CD14-positive monocyte (primary cell): ENCODE measurements around the gene RAB3GAP2. TPM values are rescaled to one million over a fixed set of nuclear protein-coding genes. Genes with fewer than 3 reads are reported as not detected.
A peak's percentile ranks its signal among the peaks of the same experiment; 100 is the strongest.
"Not testable (repeated sequence)": the region's sequence is repeated elsewhere in the genome, so short reads cannot be mapped to it uniquely, and the experiment has no call there.

ENCODE experiments used
- DNase-seq, 3 donors: peaks; one replicate each; pipeline ENCODE4 v3.0.0-alpha.2; 2011 to 2022
- H2AFZ ChIP-seq: 2 replicates; pipeline ENCODE4 v1.6.0; 2012; ENCODE audit warnings: mild to moderate bottlenecking, low read depth, low read length, inconsistent platforms; ENCODE audit not compliant: insufficient read depth, poor library complexity, severe bottlenecking
- H3K27ac ChIP-seq, 2 donors: 1 replicate in 1 of 2; 2 replicates in 1 of 2; pipeline ENCODE4 v1.5.1; 2012 to 2013; ENCODE audit warnings: low read length in 2 of 2, control low read depth in 1 of 2, inconsistent platforms in 1 of 2, low read depth in 1 of 2, mild to moderate bottlenecking in 1 of 2
- H3K27me3 ChIP-seq, 2 donors: one replicate each; pipeline versions ENCODE4 v1.6.0 to v1.6.1; 2011 to 2013; ENCODE audit warnings: low read length in 2 of 2; ENCODE audit not compliant: control insufficient read depth in 2 of 2, insufficient read depth in 2 of 2
- H3K36me3 ChIP-seq, 2 donors: replicated peaks in 1 of 2; 1 replicate in 1 of 2; 2 replicates in 1 of 2; pipeline versions ENCODE4 v1.5.1 to v1.6.1; 2012 to 2013; ENCODE audit warnings: low read length in 2 of 2, control low read depth in 1 of 2, inconsistent platforms in 1 of 2, mild to moderate bottlenecking in 1 of 2; ENCODE audit not compliant: insufficient read depth in 2 of 2, control insufficient read depth in 1 of 2
- H3K4me1 ChIP-seq, 2 donors: 1 replicate in 1 of 2; 2 replicates in 1 of 2; pipeline versions ENCODE4 v1.5.1 to v1.6.1; 2012 to 2013; ENCODE audit warnings: low read length in 2 of 2, control low read depth in 1 of 2, inconsistent platforms in 1 of 2, mild to moderate bottlenecking in 1 of 2, moderate library complexity in 1 of 2; ENCODE audit not compliant: insufficient read depth in 2 of 2, control insufficient read depth in 1 of 2
- H3K4me2 ChIP-seq: replicated peaks from 2 replicates; pipeline ENCODE3; 2012; ENCODE audit warnings: low read length, moderate library complexity, mild to moderate bottlenecking; ENCODE audit not compliant: poor library complexity, severe bottlenecking; ENCODE audit errors: extremely low read depth
- H3K4me3 ChIP-seq, 3 experiments: fragments of 200-600 bp in 1 of 3; sonication (generic) in 1 of 3; replicated peaks in 1 of 3; 1 replicate in 2 of 3; 2 replicates in 1 of 3; pipeline ENCODE4 v1.5.1; 2011 to 2013; ENCODE audit warnings: low read length in 3 of 3, mild to moderate bottlenecking in 3 of 3, control low read depth in 2 of 3, low read depth in 2 of 3, inconsistent platforms in 1 of 3, moderate library complexity in 1 of 3
- H3K79me2 ChIP-seq: 2 replicates; pipeline ENCODE4 v1.6.0; 2012; ENCODE audit warnings: mild to moderate bottlenecking, control low read depth, inconsistent platforms, low read length, moderate library complexity; ENCODE audit not compliant: insufficient read depth
- H3K9ac ChIP-seq: 2 replicates; pipeline ENCODE4 v1.6.0; 2017; ENCODE audit warnings: low read length, mild to moderate bottlenecking; ENCODE audit not compliant: insufficient read depth, poor library complexity, severe bottlenecking
- H3K9me3 ChIP-seq, 2 donors: replicated peaks in 1 of 2; 1 replicate in 1 of 2; 2 replicates in 1 of 2; pipeline versions ENCODE4 v1.5.1 to v1.6.1; 2012 to 2013; ENCODE audit warnings: low read length in 2 of 2, control low read depth in 1 of 2; ENCODE audit not compliant: control insufficient read depth in 1 of 2, insufficient read depth in 1 of 2
- H4K20me1 ChIP-seq: 2 replicates; pipeline ENCODE4 v1.6.0; 2012; ENCODE audit warnings: mild to moderate bottlenecking, low read length, control low read depth, moderate library complexity; ENCODE audit not compliant: insufficient read depth
- H3K27ac Mint-ChIP-seq, 7 donors: one replicate each; pipeline ENCODE4 v1.8.0; 2020; ENCODE audit warnings: mild to moderate bottlenecking in 7 of 7, mixed read lengths in 7 of 7, moderate library complexity in 6 of 7, inconsistent platforms in 2 of 7
- H3K27me3 Mint-ChIP-seq, 3 donors: one replicate each; pipeline ENCODE4 v1.8.0; 2021 to 2022; ENCODE audit warnings: low read depth in 3 of 3, mild to moderate bottlenecking in 3 of 3, mixed read lengths in 3 of 3, moderate library complexity in 3 of 3, inconsistent platforms in 1 of 3
- H3K36me3 Mint-ChIP-seq, 2 donors: one replicate each; pipeline ENCODE4 v1.8.0; 2020; ENCODE audit warnings: mixed read lengths in 2 of 2, inconsistent platforms in 1 of 2, mild to moderate bottlenecking in 1 of 2
- H3K4me1 Mint-ChIP-seq: one replicate; pipeline ENCODE4 v1.8.0; 2020; ENCODE audit warnings: mild to moderate bottlenecking, mixed read lengths
- H3K4me3 Mint-ChIP-seq, 2 donors: one replicate each; pipeline ENCODE4 v1.8.0; 2020; ENCODE audit warnings: mild to moderate bottlenecking in 2 of 2, mixed read lengths in 2 of 2, moderate library complexity in 1 of 2
- H3K9me3 Mint-ChIP-seq, 7 donors: one replicate each; pipeline ENCODE4 v1.8.0; 2020 to 2022; ENCODE audit warnings: mixed read lengths in 7 of 7, mild to moderate bottlenecking in 6 of 7, moderate library complexity in 6 of 7, inconsistent platforms in 2 of 7
- WGBS: methylation state at CpG from one replicate; pipeline ENCODE4 v1.1.5; 2013; ENCODE audit warnings: missing lambda C conversion rate; ENCODE audit not compliant: insufficient coverage; 5-methylcytosine and 5-hydroxymethylcytosine counted together
- intact Hi-C, 2 donors: fragments of 100-400 bp; cut with micrococcal nuclease; formaldehyde crosslinking; loops; one replicate each; pipeline versions ENCODE4 v1.15.0 to v1.15.1; 2023
- polyA plus RNA-seq, 3 donors: library from polyadenylated mRNA; depleted of rRNA in 1 of 3; unstranded in 2 of 3; stranded (reverse) in 1 of 3; fragments of 300-500 nt in 2 of 3; fragments of >200 nt in 1 of 3; fragmentation: Illumina TruSeq in 2 of 3; gene quantifications; 1 replicate in 2 of 3; 2 replicates in 1 of 3; pipeline ENCODE4 v1.2.3, GENCODE V29; 2012 to 2021
- TF ChIP-seq, protein P1 (sequence below): fragments of 200-600 bp; IDR thresholded peaks from one replicate; pipeline ENCODE4 v1.8.0; 2022; ENCODE audit warnings: antibody characterized with exemption, mild to moderate bottlenecking

The RAB3GAP2 gene
- polyA plus RNA-seq, 3 donors, result 9.8 to 12.1 (median 11.6) TPM

DNA sequence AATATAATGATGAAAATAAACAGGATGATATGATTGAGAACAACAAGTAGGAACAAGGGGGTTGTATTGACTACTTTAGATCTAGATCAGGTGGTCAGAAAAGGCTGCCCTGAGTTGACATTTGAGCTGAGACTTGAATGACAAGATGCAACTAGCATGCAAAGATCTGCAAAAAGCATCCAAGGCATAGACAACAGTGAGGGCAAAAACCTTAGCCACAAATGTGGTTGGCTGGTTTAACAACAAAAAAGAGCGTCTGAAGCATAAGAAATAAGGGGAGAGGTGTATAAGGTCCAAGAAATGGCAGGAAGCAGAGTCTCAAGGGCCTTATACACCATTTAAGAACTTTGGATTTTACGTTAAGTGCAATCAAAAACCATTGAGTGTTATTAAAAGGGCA lies 3.2 kb downstream of the RAB3GAP2 start:
- H3K27ac Mint-ChIP-seq, result peak overlapping the region in 1 of 7 donors; percentile 1
- Histone ChIP-seq H3K4me1 (peaks cover 26 to 33% of the 10 kb centered on the region in 2 donors), H3K4me3 (no peak overlapping the region), H3K36me3 (peaks cover 8 to 26% of the 10 kb centered on the region in 2 donors), H3K27me3 (no peaks in the 10 kb centered on the region), H3K9ac (no peak overlapping the region), H3K9me3 (no peaks in the 10 kb centered on the region), H2AFZ (no peak overlapping the region), H3K79me2 (peaks cover 68% of the 10 kb centered on the region), H4K20me1 (peaks cover 26% of the 10 kb centered on the region), H3K4me2 (no peak overlapping the region), H3K27ac (no peak overlapping the region)
- TF ChIP-seq, protein P1, sequence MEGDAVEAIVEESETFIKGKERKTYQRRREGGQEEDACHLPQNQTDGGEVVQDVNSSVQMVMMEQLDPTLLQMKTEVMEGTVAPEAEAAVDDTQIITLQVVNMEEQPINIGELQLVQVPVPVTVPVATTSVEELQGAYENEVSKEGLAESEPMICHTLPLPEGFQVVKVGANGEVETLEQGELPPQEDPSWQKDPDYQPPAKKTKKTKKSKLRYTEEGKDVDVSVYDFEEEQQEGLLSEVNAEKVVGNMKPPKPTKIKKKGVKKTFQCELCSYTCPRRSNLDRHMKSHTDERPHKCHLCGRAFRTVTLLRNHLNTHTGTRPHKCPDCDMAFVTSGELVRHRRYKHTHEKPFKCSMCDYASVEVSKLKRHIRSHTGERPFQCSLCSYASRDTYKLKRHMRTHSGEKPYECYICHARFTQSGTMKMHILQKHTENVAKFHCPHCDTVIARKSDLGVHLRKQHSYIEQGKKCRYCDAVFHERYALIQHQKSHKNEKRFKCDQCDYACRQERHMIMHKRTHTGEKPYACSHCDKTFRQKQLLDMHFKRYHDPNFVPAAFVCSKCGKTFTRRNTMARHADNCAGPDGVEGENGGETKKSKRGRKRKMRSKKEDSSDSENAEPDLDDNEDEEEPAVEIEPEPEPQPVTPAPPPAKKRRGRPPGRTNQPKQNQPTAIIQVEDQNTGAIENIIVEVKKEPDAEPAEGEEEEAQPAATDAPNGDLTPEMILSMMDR, result no peak
- 100% methylated on average over 1 of the region's 2 CpGs for WGBS
- no peak for DNase-seq
- peaks cover 25 to 29% of the 10 kb centered on the region in 2 donors for H3K36me3 Mint-ChIP-seq
- H3K4me1 Mint-ChIP-seq, result peaks cover 15% of the 10 kb centered on the region
- peaks cover 0 to 4% (median 0%) of the 10 kb centered on the region in 7 donors for H3K9me3 Mint-ChIP-seq
- intact Hi-C loops, result no loop called here
- H3K4me3 Mint-ChIP-seq, result no peak overlapping the region
- H3K27me3 Mint-ChIP-seq, result no peaks in the 10 kb centered on the region

DNA sequence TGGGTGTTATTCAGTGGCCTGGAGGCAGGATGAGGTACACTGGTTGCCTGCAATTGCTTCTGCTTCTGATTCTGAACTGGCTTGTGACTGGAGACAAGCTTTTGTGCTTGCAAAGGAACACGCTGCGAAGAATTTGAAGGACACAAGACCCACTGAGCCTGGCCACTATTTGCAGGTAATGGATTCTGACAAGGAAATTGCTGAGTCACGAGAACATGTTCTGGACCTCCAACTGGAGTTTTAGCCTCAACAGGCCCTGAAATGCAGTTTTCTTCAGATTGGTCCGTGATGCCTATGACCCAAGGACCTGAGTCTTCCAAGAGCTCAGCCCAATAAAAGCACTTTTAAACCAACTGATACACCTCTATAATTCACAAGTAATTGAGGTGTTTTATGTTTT lies 4.6 kb downstream of the RAB3GAP2 start:
- Histone ChIP-seq H3K4me2 (no peak overlapping the region), H3K4me1 (peaks cover 16 to 23% of the 10 kb centered on the region in 2 donors), H3K9me3 (no peaks in the 10 kb centered on the region), H3K27me3 (no peaks in the 10 kb centered on the region), H4K20me1 (peaks cover 26% of the 10 kb centered on the region), H2AFZ (no peak overlapping the region), H3K4me3 (no peak overlapping the region), H3K9ac (no peak overlapping the region), H3K36me3 (peaks cover 8 to 26% of the 10 kb centered on the region in 2 donors), H3K27ac (no peak overlapping the region), H3K79me2 (peaks cover 68% of the 10 kb centered on the region)
- Mint-ChIP-seq H3K4me3 (no peak overlapping the region), H3K27me3 (no peaks in the 10 kb centered on the region), H3K36me3 (peaks cover 25 to 32% of the 10 kb centered on the region in 2 donors), H3K9me3 (peaks cover 0 to 4% (median 0%) of the 10 kb centered on the region in 7 donors), H3K4me1 (peaks cover 9% of the 10 kb centered on the region), H3K27ac (no peak overlapping the region)
- no peak for DNase-seq
- intact Hi-C loops, result no loop called here
- TF ChIP-seq, protein P1, result no peak
- 89% methylated on average over 3 of the region's 4 CpGs for WGBS

DNA sequence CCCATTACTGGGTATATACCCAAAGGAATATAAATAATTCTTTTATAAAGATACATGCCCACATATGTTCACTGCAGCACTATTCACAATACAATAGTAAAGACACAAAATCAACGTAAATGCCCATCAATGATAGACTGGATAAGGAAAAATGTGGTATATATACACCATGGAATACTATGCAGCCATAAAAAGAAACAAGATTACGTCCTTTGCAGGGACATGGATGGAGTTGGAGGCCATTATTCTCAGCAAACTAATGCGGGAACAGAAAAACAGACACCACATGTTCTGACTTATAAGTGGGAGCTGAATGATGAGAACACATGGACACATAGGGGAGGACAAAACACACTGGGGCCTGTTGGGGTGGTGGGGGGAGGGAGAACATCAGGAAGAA lies 12.0 kb downstream of the RAB3GAP2 start:
- H3K4me3 ChIP-seq, intact Hi-C loops, H3K9me3 Mint-ChIP-seq, H3K27me3 ChIP-seq, H3K36me3 Mint-ChIP-seq, H3K9ac ChIP-seq, H3K4me3 Mint-ChIP-seq, H2AFZ ChIP-seq, H3K27ac Mint-ChIP-seq, H3K27me3 Mint-ChIP-seq, H3K4me2 ChIP-seq, DNase-seq, H3K4me1 ChIP-seq, H3K36me3 ChIP-seq, H3K27ac ChIP-seq, H3K9me3 ChIP-seq: not testable (repeated sequence)
- H3K4me1 Mint-ChIP-seq, result peaks cover 13% of the 10 kb centered on the region
- Histone ChIP-seq H3K79me2 (peaks cover 51% of the 10 kb centered on the region), H4K20me1 (peaks cover 12% of the 10 kb centered on the region)
- no CpG with 5 or more reads among the region's 3 CpGs for WGBS
